Parathyroid adenoma (tissue), 2 donors: ENCODE data around the gene POLR3C.
"Not testable (repeated sequence)": the region's sequence is repeated elsewhere in the genome, so short reads cannot be mapped to it uniquely, and the experiment has no call there.

Experiments used
- H2AFZ ChIP-seq: fragments of 300-600 bp; sonication (generic); one replicate; pipeline ENCODE4 v1.7.0; 2017; ENCODE audit warnings: antibody characterized with exemption, mild to moderate bottlenecking
- H3K27ac ChIP-seq: fragments of 300-600 bp; sonication (generic); one replicate; pipeline ENCODE4 v1.7.0; 2017
- H3K27me3 ChIP-seq: fragments of 300-600 bp; sonication (generic); one replicate; pipeline ENCODE4 v1.7.0; 2017; ENCODE audit warnings: low read length; ENCODE audit not compliant: control insufficient read depth, insufficient read depth
- H3K36me3 ChIP-seq: fragments of 300-600 bp; sonication (generic); one replicate; pipeline ENCODE4 v1.7.0; 2017; ENCODE audit warnings: low read length; ENCODE audit not compliant: control insufficient read depth, insufficient read depth
- H3K4me1 ChIP-seq: fragments of 300-600 bp; sonication (generic); one replicate; pipeline ENCODE4 v1.7.0; 2017; ENCODE audit warnings: control low read depth
- H3K4me2 ChIP-seq: fragments of 300-600 bp; sonication (generic); one replicate; pipeline ENCODE4 v1.7.0; 2017; ENCODE audit warnings: low read length
- H3K4me3 ChIP-seq: fragments of 300-600 bp; sonication (generic); one replicate; pipeline ENCODE4 v1.7.0; 2017; ENCODE audit warnings: low read depth, low read length
- H3K79me2 ChIP-seq: fragments of 300-600 bp; sonication (generic); one replicate; pipeline ENCODE4 v1.7.0; 2017; ENCODE audit warnings: control low read depth
- H3K9ac ChIP-seq: fragments of 300-600 bp; sonication (generic); one replicate; pipeline ENCODE4 v1.7.0; 2017; ENCODE audit warnings: mild to moderate bottlenecking
- H3K9me3 ChIP-seq: fragments of 300-600 bp; sonication (generic); one replicate; pipeline ENCODE4 v1.7.0; 2017; ENCODE audit warnings: low read length; ENCODE audit not compliant: control insufficient read depth
- CTCF ChIP-seq: fragments of 300-600 bp; sonication (generic); IDR thresholded peaks from one replicate; pipeline ENCODE4 v1.7.0; 2017; ENCODE audit warnings: antibody characterized with exemption, mild to moderate bottlenecking
- donor health status: primary hyperparathyroidism.

Gene POLR3C

GRCh38 chr1:145804235-145805045 lies 19.6 kb upstream of the POLR3C start:
- H3K4me2 ChIP-seq = peak overlapping the region; percentile 37
- no peaks in the 10 kb centered on the region for H3K27me3 ChIP-seq
- H3K4me1 ChIP-seq = peaks cover 8% of the 10 kb centered on the region
- no peaks in the 10 kb centered on the region for H3K36me3 ChIP-seq
- no peak overlapping the region for H2AFZ ChIP-seq
- H3K4me3 ChIP-seq = peak overlapping the region; percentile 6
- H3K79me2 ChIP-seq = peaks cover 3% of the 10 kb centered on the region
- TF ChIP-seq CTCF = no peak
- peak overlapping the region; percentile 53 for H3K27ac ChIP-seq
- no peak overlapping the region for H3K9ac ChIP-seq
- no peaks in the 10 kb centered on the region for H3K9me3 ChIP-seq

GRCh38 chr1:145805057-145805456 lies 18.9 kb upstream of the POLR3C start:
- no peak overlapping the region for H3K27ac ChIP-seq
- peaks cover 3% of the 10 kb centered on the region for H3K79me2 ChIP-seq
- peaks cover 8% of the 10 kb centered on the region for H3K4me1 ChIP-seq
- H3K9me3 ChIP-seq = no peaks in the 10 kb centered on the region
- no peak overlapping the region for H3K4me2 ChIP-seq
- H3K36me3 ChIP-seq = no peaks in the 10 kb centered on the region
- H3K4me3 ChIP-seq = no peak overlapping the region
- H3K9ac ChIP-seq = no peak overlapping the region
- no peak for TF ChIP-seq CTCF
- H3K27me3 ChIP-seq = no peaks in the 10 kb centered on the region
- H2AFZ ChIP-seq = no peak overlapping the region

GRCh38 chr1:145806408-145806807 lies 17.6 kb upstream of the POLR3C start:
- TF ChIP-seq CTCF = no peak
- no peak overlapping the region for H2AFZ ChIP-seq
- no peak overlapping the region for H3K4me2 ChIP-seq
- no peaks in the 10 kb centered on the region for H3K36me3 ChIP-seq
- peaks cover 3% of the 10 kb centered on the region for H3K79me2 ChIP-seq
- H3K4me1 ChIP-seq = peaks cover 8% of the 10 kb centered on the region
- no peaks in the 10 kb centered on the region for H3K9me3 ChIP-seq
- H3K27ac ChIP-seq = no peak overlapping the region
- H3K27me3 ChIP-seq = no peaks in the 10 kb centered on the region
- no peak overlapping the region for H3K4me3 ChIP-seq
- H3K9ac ChIP-seq = no peak overlapping the region

GRCh38 chr1:145806844-145807243 lies 17.2 kb upstream of the POLR3C start:
- Histone ChIP-seq H3K4me2 (no peak overlapping the region), H3K36me3 (no peaks in the 10 kb centered on the region), H3K27me3 (no peaks in the 10 kb centered on the region), H3K79me2 (peaks cover 2% of the 10 kb centered on the region), H3K4me3 (no peak overlapping the region), H3K27ac (no peak overlapping the region), H3K9me3 (no peaks in the 10 kb centered on the region), H3K4me1 (peaks cover 8% of the 10 kb centered on the region), H2AFZ (no peak overlapping the region), H3K9ac (no peak overlapping the region)
- TF ChIP-seq CTCF = no peak

- H3K27ac ChIP-seq, H3K79me2 ChIP-seq, H3K9me3 ChIP-seq, H3K36me3 ChIP-seq, H2AFZ ChIP-seq, H3K9ac ChIP-seq, H3K4me1 ChIP-seq, H3K4me2 ChIP-seq, H3K27me3 ChIP-seq, H3K4me3 ChIP-seq: not testable (repeated sequence)
Measured at GRCh38 chr1:145812977-145813810, 10.8 kb upstream of the POLR3C start.

GRCh38 chr1:145818095-145818494 lies 5.9 kb upstream of the POLR3C start:
- H3K9ac ChIP-seq, H3K4me1 ChIP-seq, H3K27ac ChIP-seq, H3K79me2 ChIP-seq, H3K4me2 ChIP-seq, H3K27me3 ChIP-seq, H3K9me3 ChIP-seq, H2AFZ ChIP-seq, H3K36me3 ChIP-seq, H3K4me3 ChIP-seq: not testable (repeated sequence)

GRCh38 chr1:145822779-145823331 lies 1.1 kb upstream of the POLR3C start:
- not testable (repeated sequence) for H3K4me2 ChIP-seq, H3K27me3 ChIP-seq, H3K4me3 ChIP-seq, H3K79me2 ChIP-seq, H2AFZ ChIP-seq, H3K4me1 ChIP-seq, H3K36me3 ChIP-seq, H3K9me3 ChIP-seq, H3K9ac ChIP-seq, H3K27ac ChIP-seq
